IMR-90 (cell line): ENCODE measurements around the gene FOXF1. TPM values are rescaled to one million over a fixed set of nuclear protein-coding genes. Genes with fewer than 3 reads are reported as not detected.

Source experiments
- ATAC-seq: fragments of 200-7000 bp; cut with Tn5 transposase; 2 replicates; pipeline ENCODE4 v1.9.1; 2020; ENCODE audit warnings: low read depth, mild to moderate bottlenecking, moderate library complexity
- BruUV-seq: library from RNA; stranded (reverse); fragments of 400-500 nt; replicated peaks from 2 replicates; lab custom pipeline; 2021; lab: Mats Ljungman, UMichigan
- CTCF ChIA-PET: fragments of 300-600 bp; formaldehyde crosslinking; extraction: SDS; loops from one replicate; lab custom pipeline; 2021; ENCODE audit warnings: antibody characterized with exemption; lab: Yijun Ruan, JAX
- POLR2A ChIA-PET: fragments of 300-600 bp; sonication (Branson Sonifier 250); formaldehyde crosslinking; loops from one replicate; lab custom pipeline; 2022; ENCODE audit warnings: antibody characterized with exemption; ENCODE audit not compliant: unreplicated experiment; lab: Charles Lee
- DNase-seq: peaks from one replicate; pipeline ENCODE4 v3.0.0; 2013
- H2AFZ ChIP-seq: replicated peaks from 2 replicates; pipeline ENCODE3; 2013; ENCODE audit warnings: low read length, mild to moderate bottlenecking; ENCODE audit not compliant: poor library complexity
- H2AK5ac ChIP-seq: 2 replicates; pipeline ENCODE4 v1.6.1; 2013; ENCODE audit warnings: low read depth, low read length, inconsistent platforms
- H2AK9ac ChIP-seq: replicated peaks from 2 replicates; pipeline ENCODE3; 2013; ENCODE audit warnings: mild to moderate bottlenecking, low read depth, low read length, moderate library complexity; ENCODE audit not compliant: poor library complexity
- H2BK120ac ChIP-seq: 2 replicates; pipeline ENCODE4 v1.6.1; 2013; ENCODE audit warnings: low read depth, low read length, inconsistent platforms
- H2BK15ac ChIP-seq: 3 replicates; pipeline ENCODE4 v1.6.1; 2013; ENCODE audit warnings: low read depth, low read length, inconsistent platforms
- H2BK20ac ChIP-seq: 2 replicates; pipeline ENCODE4 v1.6.1; 2013; ENCODE audit warnings: low read depth, mild to moderate bottlenecking, inconsistent platforms, low read length, moderate library complexity
- H2BK5ac ChIP-seq: 2 replicates; pipeline ENCODE4 v1.6.1; 2013; ENCODE audit warnings: mild to moderate bottlenecking, low read depth, low read length, inconsistent platforms; ENCODE audit not compliant: poor library complexity, severe bottlenecking
- H3K14ac ChIP-seq: replicated peaks from 2 replicates; pipeline ENCODE4 v1.6.1; 2013; ENCODE audit warnings: low read depth, low read length, inconsistent platforms
- H3K18ac ChIP-seq: 2 replicates; pipeline ENCODE4 v1.6.1; 2013; ENCODE audit warnings: low read depth, low read length, control low read depth
- H3K23ac ChIP-seq: 2 replicates; pipeline ENCODE4 v1.6.1; 2013; ENCODE audit warnings: low read depth, low read length, inconsistent platforms
- H3K27ac ChIP-seq: 2 replicates; pipeline ENCODE4 v1.5.1; 2013; ENCODE audit warnings: mild to moderate bottlenecking, control low read depth, low read length; ENCODE audit not compliant: insufficient read depth
- H3K27me3 ChIP-seq: 2 replicates; pipeline ENCODE4 v1.6.1; 2013; ENCODE audit warnings: low read length; ENCODE audit not compliant: control insufficient read depth, insufficient read depth
- H3K36me3 ChIP-seq: 2 replicates; pipeline ENCODE4 v1.6.1; 2013; ENCODE audit warnings: low read length, mixed read lengths; ENCODE audit not compliant: control insufficient read depth, insufficient read depth
- H3K4ac ChIP-seq: 2 replicates; pipeline ENCODE4 v1.6.1; 2013; ENCODE audit warnings: low read depth, low read length, inconsistent platforms
- H3K4me1 ChIP-seq: 2 replicates; pipeline ENCODE4 v1.6.1; 2013; ENCODE audit warnings: low read length, mixed read lengths; ENCODE audit not compliant: control insufficient read depth, insufficient read depth
- H3K4me2 ChIP-seq: 2 replicates; pipeline ENCODE4 v1.6.1; 2013; ENCODE audit warnings: low read depth, mild to moderate bottlenecking, control low read depth, low read length, moderate library complexity
- H3K4me3 ChIP-seq: 2 replicates; pipeline ENCODE4 v1.5.1; 2013; ENCODE audit warnings: low read depth, mild to moderate bottlenecking, control low read depth, low read length, moderate library complexity; ENCODE audit not compliant: insufficient read depth
- H3K56ac ChIP-seq: 2 replicates; pipeline ENCODE4 v1.6.1; 2013; ENCODE audit warnings: low read length, inconsistent platforms; ENCODE audit not compliant: insufficient read depth; ENCODE audit errors: extremely low read depth
- H3K79me1 ChIP-seq, 2 experiments: 2 replicates each; pipeline ENCODE4 v1.6.1; 2013; ENCODE audit warnings: low read length in 2 of 2, inconsistent platforms in 1 of 2, low read depth in 1 of 2
- H3K9ac ChIP-seq: 2 replicates; pipeline ENCODE4 v1.6.1; 2013; ENCODE audit warnings: low read depth, low read length, control low read depth
- H3K9me1 ChIP-seq: 2 replicates; pipeline ENCODE4 v1.6.1; 2013; ENCODE audit warnings: low read length, inconsistent platforms; ENCODE audit not compliant: insufficient read depth
- H3K9me3 ChIP-seq: 2 replicates; pipeline ENCODE4 v1.6.1; 2013; ENCODE audit warnings: low read length; ENCODE audit not compliant: control insufficient read depth, insufficient read depth
- H4K20me1 ChIP-seq: 2 replicates; pipeline ENCODE4 v1.6.1; 2013; ENCODE audit warnings: low read length, inconsistent platforms; ENCODE audit not compliant: insufficient read depth
- H4K5ac ChIP-seq: 2 replicates; pipeline ENCODE4 v1.6.1; 2013; ENCODE audit warnings: mild to moderate bottlenecking, low read depth, low read length, control low read depth
- H4K8ac ChIP-seq, 2 experiments: 2 replicates each; pipeline ENCODE4 v1.6.1; 2013; ENCODE audit warnings: low read depth in 2 of 2, low read length in 2 of 2, control low read depth in 1 of 2, inconsistent platforms in 1 of 2
- H4K91ac ChIP-seq: 2 replicates; pipeline ENCODE4 v1.6.1; 2013; ENCODE audit warnings: low read depth, low read length, inconsistent platforms; ENCODE audit not compliant: insufficient read depth
- BHLHE40 ChIP-seq: fragments of 150-350 bp; IDR thresholded peaks from 2 replicates; pipeline ENCODE4 v1.6.1; 2016; ENCODE audit warnings: mild to moderate bottlenecking, low read depth, low read length
- CEBPB ChIP-seq: IDR thresholded peaks from 2 replicates; pipeline ENCODE4 v1.6.1; 2012; ENCODE audit warnings: low read depth, low read length, improper control_type of control experiment
- CHD1 ChIP-seq: IDR thresholded peaks from 2 replicates; pipeline ENCODE4 v1.6.1; 2012; ENCODE audit warnings: low read depth, low read length, improper control_type of control experiment
- FOS ChIP-seq: fragments of 150-350 bp; IDR thresholded peaks from 2 replicates; pipeline ENCODE4 v1.6.1; 2016; ENCODE audit warnings: low read depth, low read length
- MAFK ChIP-seq: IDR thresholded peaks from 2 replicates; pipeline ENCODE4 v1.6.1; 2012; ENCODE audit warnings: low read depth, low read length, improper control_type of control experiment
- MAZ ChIP-seq: IDR thresholded peaks from 2 replicates; pipeline ENCODE4 v1.6.1; 2012; ENCODE audit warnings: low read depth, mild to moderate bottlenecking, low read length, improper control_type of control experiment, moderate library complexity, borderline replicate concordance
- MXI1 ChIP-seq: IDR thresholded peaks from 2 replicates; pipeline ENCODE4 v1.6.1; 2012; ENCODE audit warnings: low read depth, mild to moderate bottlenecking, low read length, moderate library complexity, borderline replicate concordance
- NFE2L2 ChIP-seq: fragments of 150-350 bp; IDR thresholded peaks from 2 replicates; pipeline ENCODE4 v1.6.1; 2016; ENCODE audit warnings: low read depth, mild to moderate bottlenecking, low read length
- POLR2A ChIP-seq: IDR thresholded peaks from 2 replicates; pipeline ENCODE4 v1.6.1; 2012; ENCODE audit warnings: mild to moderate bottlenecking, low read depth, low read length
- RAD21 ChIP-seq: IDR thresholded peaks from 2 replicates; pipeline ENCODE4 v1.6.1; 2012; ENCODE audit warnings: low read length, improper control_type of control experiment
- RCOR1 ChIP-seq: IDR thresholded peaks from 2 replicates; pipeline ENCODE4 v1.6.1; 2012; ENCODE audit warnings: mild to moderate bottlenecking, low read length, improper control_type of control experiment; ENCODE audit not compliant: insufficient replicate concordance
- RFX5 ChIP-seq: IDR thresholded peaks from 2 replicates; pipeline ENCODE4 v1.8.0; 2012; ENCODE audit warnings: low read depth, mild to moderate bottlenecking, low read length, moderate library complexity
- SMC3 ChIP-seq: fragments of 150-350 bp; IDR thresholded peaks from 2 replicates; pipeline ENCODE4 v1.6.1; 2016; ENCODE audit warnings: low read depth, mild to moderate bottlenecking, antibody characterized with exemption, low read length, moderate library complexity
- WGBS, 2 experiments: methylation state at CpG; one replicate each; pipeline versions ENCODE4 v1.1.5 to v1.1.7; 2013; ENCODE audit warnings: missing lambda C conversion rate in 2 of 2; ENCODE audit not compliant: insufficient read length in 1 of 2; ENCODE audit errors: extremely low coverage in 2 of 2; 5-methylcytosine and 5-hydroxymethylcytosine counted together
- dilution Hi-C: fragments of 300-500 bp; cut with HindIII; formaldehyde crosslinking; loops from one replicate; pipeline ENCODE4 v1.14.3; 2018; ENCODE audit warnings: low sequenced_read_pairs; ENCODE audit not compliant: unreplicated experiment
- in situ Hi-C: fragments of 300-500 bp; cut with MboI; formaldehyde crosslinking; loops from 3 replicates; pipeline ENCODE4 v1.14.3; 2019; ENCODE audit warnings: low sequenced_read_pairs, inconsistent platforms, mixed read lengths
- intact Hi-C: fragments of 100-400 bp; cut with micrococcal nuclease; formaldehyde crosslinking; loops from 2 replicates; pipeline ENCODE4 v1.10.0; 2022
- polyA plus RNA-seq, 3 experiments: library from polyadenylated mRNA; depleted of rRNA; stranded (reverse); fragments of >200 nt; gene quantifications; 2 replicates each; pipeline ENCODE4 v1.2.3, GENCODE V29; 2012; ENCODE audit warnings: low replicate concordance in 1 of 3
- total RNA-seq: library from RNA; depleted of rRNA; stranded (reverse); fragments of >200 nt; gene quantifications from 2 replicates; pipeline ENCODE4 v1.2.3, GENCODE V29; 2012
- TF ChIP-seq, protein P1 (sequence below): fragments of 150-350 bp; IDR thresholded peaks from 2 replicates; pipeline ENCODE4 v1.6.1; 2016; ENCODE audit warnings: low read depth, mild to moderate bottlenecking, low read length, moderate library complexity, borderline replicate concordance
- TF ChIP-seq, protein P2 (sequence below): conservative IDR thresholded peaks from 2 replicates; pipeline ENCODE4 v1.5.1; 2012; ENCODE audit warnings: mild to moderate bottlenecking, low read depth, low read length, improper control_type of control experiment
- TF ChIP-seq, protein P3 (sequence below): fragments of 150-350 bp; IDR thresholded peaks from 2 replicates; pipeline ENCODE4 v1.6.1; 2017; ENCODE audit warnings: mild to moderate bottlenecking, antibody characterized with exemption, low read length, low read depth

The FOXF1 gene
- total and polyA plus RNA-seq, 2 of the 4 experiments (the other 2 are of a cell fraction), result 2.7 to 33.0 TPM

DNA sequence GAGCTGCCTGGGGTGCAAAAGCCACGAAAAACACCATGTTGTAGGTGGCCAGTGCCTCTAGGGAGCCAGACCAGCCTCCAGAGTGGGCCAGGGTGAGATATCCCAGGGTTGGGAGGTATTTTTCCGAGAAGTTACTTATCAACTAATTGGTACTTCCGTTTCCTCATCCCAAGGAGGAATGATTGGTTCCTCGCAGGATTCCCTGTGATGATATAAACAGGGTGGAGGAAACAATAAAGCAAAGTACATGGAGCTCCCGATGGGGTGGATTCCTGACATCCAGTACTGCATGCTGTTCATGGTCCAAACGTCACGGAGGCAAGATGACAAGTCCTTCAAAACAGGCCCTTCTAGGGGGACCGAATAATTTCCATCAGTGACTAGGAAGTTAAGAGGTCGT, 39.4 kb upstream of the FOXF1 start:
- DNase-seq, result no peak
- Histone ChIP-seq H3K36me3 (peaks cover 21% of the 10 kb centered on the region), H3K27ac (no peak overlapping the region), H3K27me3 (no peaks in the 10 kb centered on the region), H3K4me3 (no peak overlapping the region), H3K9me3 (peaks cover 3% of the 10 kb centered on the region; the same call in 1 of the 2 replicates), H3K9me1 (peaks cover 5% of the 10 kb centered on the region; the same call in 1 of the 2 replicates), H3K14ac (0 out of 2 replicates have a peak overlapping the region, but pooled peaks have one; percentile 9), H4K5ac (no peak overlapping the region), H3K4me1 (peaks cover 6% of the 10 kb centered on the region; the same call in 1 of the 2 replicates), H2AK9ac (no peak overlapping the region), H2AK5ac (peak overlapping the region; percentile 44; the same call in 1 of the 2 replicates), H4K91ac (no peak overlapping the region), H2BK20ac (no peak overlapping the region), H4K8ac (no peak overlapping the region; a peak in 1 of 4 replicates), H2AFZ (no peak overlapping the region), H2BK5ac (no peak overlapping the region), H3K4me2 (no peak overlapping the region), H3K79me1 (peaks cover 5 to 45% of the 10 kb centered on the region in 2 experiments; a peak in 3 of 4 replicates), H2BK120ac (no peak overlapping the region), H3K18ac (no peak overlapping the region), H3K56ac (no peak overlapping the region), H3K23ac (no peak overlapping the region), H3K4ac (peak overlapping the region; percentile 20; the same call in 1 of the 2 replicates), H2BK15ac (no peak overlapping the region), H4K20me1 (peaks cover 6% of the 10 kb centered on the region), H3K9ac (no peak overlapping the region)
- no TSS peak for BruUV-seq
- dilution Hi-C loops, result no loop called here
- 93% methylated on average over 3 of the region's 9 CpGs; no CpG with 5 or more reads in 1 of the 2 experiments for WGBS, 2 experiments
- no peak for ATAC-seq
- TF ChIP-seq MAFK (no peak), MAZ (no peak), CHD1 (no peak), SMC3 (no peak), RFX5 (no peak), CEBPB (no peak), MXI1 (no peak), NFE2L2 (no peak), POLR2A (no peak), RAD21 (no peak), FOS (no peak), RCOR1 (no peak), BHLHE40 (no peak)
- TF ChIP-seq, protein P1, sequence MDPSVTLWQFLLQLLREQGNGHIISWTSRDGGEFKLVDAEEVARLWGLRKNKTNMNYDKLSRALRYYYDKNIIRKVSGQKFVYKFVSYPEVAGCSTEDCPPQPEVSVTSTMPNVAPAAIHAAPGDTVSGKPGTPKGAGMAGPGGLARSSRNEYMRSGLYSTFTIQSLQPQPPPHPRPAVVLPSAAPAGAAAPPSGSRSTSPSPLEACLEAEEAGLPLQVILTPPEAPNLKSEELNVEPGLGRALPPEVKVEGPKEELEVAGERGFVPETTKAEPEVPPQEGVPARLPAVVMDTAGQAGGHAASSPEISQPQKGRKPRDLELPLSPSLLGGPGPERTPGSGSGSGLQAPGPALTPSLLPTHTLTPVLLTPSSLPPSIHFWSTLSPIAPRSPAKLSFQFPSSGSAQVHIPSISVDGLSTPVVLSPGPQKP, result no peak
- TF ChIP-seq, protein P2, sequence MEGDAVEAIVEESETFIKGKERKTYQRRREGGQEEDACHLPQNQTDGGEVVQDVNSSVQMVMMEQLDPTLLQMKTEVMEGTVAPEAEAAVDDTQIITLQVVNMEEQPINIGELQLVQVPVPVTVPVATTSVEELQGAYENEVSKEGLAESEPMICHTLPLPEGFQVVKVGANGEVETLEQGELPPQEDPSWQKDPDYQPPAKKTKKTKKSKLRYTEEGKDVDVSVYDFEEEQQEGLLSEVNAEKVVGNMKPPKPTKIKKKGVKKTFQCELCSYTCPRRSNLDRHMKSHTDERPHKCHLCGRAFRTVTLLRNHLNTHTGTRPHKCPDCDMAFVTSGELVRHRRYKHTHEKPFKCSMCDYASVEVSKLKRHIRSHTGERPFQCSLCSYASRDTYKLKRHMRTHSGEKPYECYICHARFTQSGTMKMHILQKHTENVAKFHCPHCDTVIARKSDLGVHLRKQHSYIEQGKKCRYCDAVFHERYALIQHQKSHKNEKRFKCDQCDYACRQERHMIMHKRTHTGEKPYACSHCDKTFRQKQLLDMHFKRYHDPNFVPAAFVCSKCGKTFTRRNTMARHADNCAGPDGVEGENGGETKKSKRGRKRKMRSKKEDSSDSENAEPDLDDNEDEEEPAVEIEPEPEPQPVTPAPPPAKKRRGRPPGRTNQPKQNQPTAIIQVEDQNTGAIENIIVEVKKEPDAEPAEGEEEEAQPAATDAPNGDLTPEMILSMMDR, result no peak
- TF ChIP-seq, protein P3, sequence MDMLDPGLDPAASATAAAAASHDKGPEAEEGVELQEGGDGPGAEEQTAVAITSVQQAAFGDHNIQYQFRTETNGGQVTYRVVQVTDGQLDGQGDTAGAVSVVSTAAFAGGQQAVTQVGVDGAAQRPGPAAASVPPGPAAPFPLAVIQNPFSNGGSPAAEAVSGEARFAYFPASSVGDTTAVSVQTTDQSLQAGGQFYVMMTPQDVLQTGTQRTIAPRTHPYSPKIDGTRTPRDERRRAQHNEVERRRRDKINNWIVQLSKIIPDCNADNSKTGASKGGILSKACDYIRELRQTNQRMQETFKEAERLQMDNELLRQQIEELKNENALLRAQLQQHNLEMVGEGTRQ, result no peak
- ChIA-PET POLR2A (no interaction called here), CTCF (no interaction called here)
- in situ Hi-C loops, result no loop called here
- intact Hi-C loops, result no loop called here
